NCI-H1092 (cell line): ENCODE measurements around the gene CUBN.

Experiments used
- DNase-seq: peaks from one replicate; lab custom pipeline; 2025; lab: John Stamatoyannopoulos, UW

The CUBN gene

GRCh38 chr10:16952080-16952479 is 177.5 kb downstream of the CUBN start:
- peak; percentile 25 for DNase-seq

GRCh38 chr10:16950656-16951601 is 178.7 kb downstream of the CUBN start:
- no peak for DNase-seq

- DNase-seq, result no peak
Measured at GRCh38 chr10:16949816-16950215, 179.8 kb downstream of the CUBN start.

- no peak for DNase-seq
Measured at GRCh38 chr10:16948361-16948760, 181.2 kb downstream of the CUBN start.

- no peak for DNase-seq
Measured at GRCh38 chr10:16947069-16947468, 182.5 kb downstream of the CUBN start.

GRCh38 chr10:16945593-16945992 is 184.0 kb downstream of the CUBN start:
- no peak for DNase-seq

- no peak for DNase-seq
Measured at GRCh38 chr10:16944986-16945385, 184.6 kb downstream of the CUBN start.

- DNase-seq, result no peak
Measured at GRCh38 chr10:16944402-16944801, 185.2 kb downstream of the CUBN start.

- no peak for DNase-seq
Measured at GRCh38 chr10:16943295-16944285, 186.0 kb downstream of the CUBN start.

GRCh38 chr10:16942381-16943078 is 187.1 kb downstream of the CUBN start:
- DNase-seq, result no peak

GRCh38 chr10:16941870-16942269 is 187.7 kb downstream of the CUBN start:
- DNase-seq, result no peak

GRCh38 chr10:16941067-16941466 is 188.5 kb downstream of the CUBN start:
- DNase-seq, result no peak

GRCh38 chr10:16938952-16939351 is 190.7 kb downstream of the CUBN start:
- no peak for DNase-seq

- DNase-seq, result no peak
Measured at GRCh38 chr10:16934461-16934860, 195.2 kb downstream of the CUBN start.

- DNase-seq, result no peak
Measured at GRCh38 chr10:16933783-16934182, 195.8 kb downstream of the CUBN start.

- no peak for DNase-seq
Measured at GRCh38 chr10:16931930-16932329, 197.7 kb downstream of the CUBN start.

- DNase-seq, result no peak
Measured at GRCh38 chr10:16930540-16930939, 199.1 kb downstream of the CUBN start.

GRCh38 chr10:16929069-16929468 is 200.5 kb downstream of the CUBN start:
- no peak for DNase-seq

- DNase-seq, result no peak
Measured at GRCh38 chr10:16927546-16927945, 202.1 kb downstream of the CUBN start.

- DNase-seq, result no peak
Measured at GRCh38 chr10:16923726-16924125, 205.9 kb downstream of the CUBN start.

GRCh38 chr10:16923309-16923708 is 206.3 kb downstream of the CUBN start:
- no peak for DNase-seq
